Measurements from ENCODE around the gene SLC37A2. TPM values are rescaled to one million over a fixed set of nuclear protein-coding genes. Genes with fewer than 3 reads are reported as not detected.

SLC37A2 gene
- total RNA-seq, 1 experiment from 2014 or later = 5.1 TPM

DNA sequence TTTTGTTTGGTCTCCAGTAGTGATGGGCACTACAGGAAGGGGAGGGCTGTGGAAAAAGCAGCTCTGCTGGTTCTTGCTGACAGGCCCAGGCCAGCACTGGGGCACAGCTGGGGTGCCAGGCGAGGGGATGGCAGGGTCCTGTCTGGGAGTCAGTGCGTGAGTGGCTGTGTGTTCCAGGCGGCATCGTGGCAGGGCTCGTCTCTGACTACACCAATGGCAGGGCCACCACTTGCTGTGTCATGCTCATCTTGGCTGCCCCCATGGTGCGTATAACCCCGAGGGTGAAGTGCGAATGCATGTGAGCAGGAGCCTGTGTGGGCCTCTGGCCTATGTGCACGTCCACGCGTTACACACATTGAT, 20.9 kb downstream of the SLC37A2 start:
- POLR2A ChIA-PET = no interaction called here
- no peak overlapping the region for H3K4me3 ChIP-seq (replicated peaks in 1 of 2; ENCODE audit: low read depth in 1 of 2, low read length in 2 of 2)
- peaks cover 14 to 73% of the 10 kb centered on the region in 2 experiments; a peak in 3 of 4 replicates for H3K4me1 ChIP-seq (ENCODE audit: control insufficient read depth in 1 of 2, insufficient read depth in 2 of 2, low read length in 2 of 2)
- H3K9me2 ChIP-seq (ENCODE audit: insufficient read depth) = no peaks in the 10 kb centered on the region
- no peak overlapping the region for H3K9ac ChIP-seq (ENCODE audit: low read length)
- ATAC-seq (no peak), DNase-seq (ENCODE audit: low read depth, low spot score) (no peak)
- H3K9me3 ChIP-seq (ENCODE audit: control insufficient read depth in 1 of 2, insufficient read depth in 1 of 2, low read depth in 1 of 2, low read length in 2 of 2) = no peaks in the 10 kb centered on the region
- H3K79me2 ChIP-seq (ENCODE audit: insufficient read depth, low read length) = no peaks in the 10 kb centered on the region
- no peak overlapping the region for H3K27ac ChIP-seq (ENCODE audit: low read depth, low read length)
- no peak overlapping the region for H3K4me2 ChIP-seq (ENCODE audit: low read length)
- no peaks in the 10 kb centered on the region for H3K27me3 ChIP-seq (ENCODE audit: insufficient read depth, low read length)
- intact Hi-C loops (cut with micrococcal nuclease) = no loop called here
- no peak overlapping the region for H2AFZ ChIP-seq (ENCODE audit: low read depth, low read length, poor library complexity, severe bottlenecking)
- BruUV-seq (replicated peaks) = no TSS peak
- H4K20me1 ChIP-seq (ENCODE audit: insufficient read depth) = no peaks in the 10 kb centered on the region
- RAD21 ChIA-PET (ENCODE audit: low non-redundant PET in 1 of 2, low total read pairs in 2 of 2, uncharacterized antibody in 2 of 2, unreplicated experiment in 2 of 2) = no interaction called here
- no peaks in the 10 kb centered on the region for H3K36me3 ChIP-seq (ENCODE audit: control insufficient read depth in 1 of 2, insufficient read depth in 2 of 2, low read length in 2 of 2)
- TF ChIP-seq, protein P1, sequence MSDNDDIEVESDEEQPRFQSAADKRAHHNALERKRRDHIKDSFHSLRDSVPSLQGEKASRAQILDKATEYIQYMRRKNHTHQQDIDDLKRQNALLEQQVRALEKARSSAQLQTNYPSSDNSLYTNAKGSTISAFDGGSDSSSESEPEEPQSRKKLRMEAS (IDR thresholded peaks at IDR 0.05) = no peak
- TF ChIP-seq CBX3 (IDR thresholded peaks at IDR 0.05; ENCODE audit: low read depth) (no peak), EGR1 (IDR thresholded peaks at IDR 0.05; ENCODE audit: low read depth) (no peak), POLR2A (IDR thresholded peaks at IDR 0.05; ENCODE audit: borderline replicate concordance, extremely low read depth, insufficient read depth, insufficient read length) (no peak), CEBPB (IDR thresholded peaks at IDR 0.05; ENCODE audit: low read depth) (no peak), ELF1 (IDR thresholded peaks at IDR 0.05; ENCODE audit: borderline replicate concordance, low read depth) (no peak), ZFX (IDR thresholded peaks at IDR 0.05) (no peak), SP1 (IDR thresholded peaks at IDR 0.05; ENCODE audit: low read depth) (no peak), EZH2 (IDR thresholded peaks at IDR 0.05) (no peak), SIN3A (IDR thresholded peaks at IDR 0.05; ENCODE audit: low read depth) (no peak), YY1 (IDR thresholded peaks at IDR 0.05; ENCODE audit: extremely low read depth, insufficient replicate concordance, low read depth, low read length) (no peak)
- TF ChIP-seq, protein P2, sequence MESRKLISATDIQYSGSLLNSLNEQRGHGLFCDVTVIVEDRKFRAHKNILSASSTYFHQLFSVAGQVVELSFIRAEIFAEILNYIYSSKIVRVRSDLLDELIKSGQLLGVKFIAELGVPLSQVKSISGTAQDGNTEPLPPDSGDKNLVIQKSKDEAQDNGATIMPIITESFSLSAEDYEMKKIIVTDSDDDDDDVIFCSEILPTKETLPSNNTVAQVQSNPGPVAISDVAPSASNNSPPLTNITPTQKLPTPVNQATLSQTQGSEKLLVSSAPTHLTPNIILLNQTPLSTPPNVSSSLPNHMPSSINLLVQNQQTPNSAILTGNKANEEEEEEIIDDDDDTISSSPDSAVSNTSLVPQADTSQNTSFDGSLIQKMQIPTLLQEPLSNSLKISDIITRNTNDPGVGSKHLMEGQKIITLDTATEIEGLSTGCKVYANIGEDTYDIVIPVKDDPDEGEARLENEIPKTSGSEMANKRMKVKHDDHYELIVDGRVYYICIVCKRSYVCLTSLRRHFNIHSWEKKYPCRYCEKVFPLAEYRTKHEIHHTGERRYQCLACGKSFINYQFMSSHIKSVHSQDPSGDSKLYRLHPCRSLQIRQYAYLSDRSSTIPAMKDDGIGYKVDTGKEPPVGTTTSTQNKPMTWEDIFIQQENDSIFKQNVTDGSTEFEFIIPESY (IDR thresholded peaks at IDR 0.05; ENCODE audit: extremely low read depth, insufficient replicate concordance, low read length) = no peak
- CTCF ChIA-PET = no interaction called here

Data from HCT116 (cell line).